ENCODE data around the gene KPNB1.

Gene KPNB1

GRCh38 chr17:47720754-47721533 lies 71.2 kb downstream of the KPNB1 start:
- peak; percentile 22 for TF ChIP-seq CTCF (conservative IDR thresholded peaks at IDR 0.05)
- H3K27ac ChIP-seq = no peak overlapping the region; the same call in 1 of the 2 replicates

- no peak overlapping the region for H3K27ac ChIP-seq
- TF ChIP-seq CTCF (conservative IDR thresholded peaks at IDR 0.05) = no peak
These were observed 72.0 kb downstream of the KPNB1 start for GRCh38 chr17:47721725-47722124.

- no peak for TF ChIP-seq CTCF (conservative IDR thresholded peaks at IDR 0.05)
- H3K27ac ChIP-seq = no peak overlapping the region
These were observed 75.0 kb downstream of the KPNB1 start for GRCh38 chr17:47724705-47725104.

- no peak for TF ChIP-seq CTCF (conservative IDR thresholded peaks at IDR 0.05)
- H3K27ac ChIP-seq = no peak overlapping the region
These were observed 75.9 kb downstream of the KPNB1 start for GRCh38 chr17:47725446-47726111.

GRCh38 chr17:47726796-47727703 lies 77.3 kb downstream of the KPNB1 start:
- H3K27ac ChIP-seq = no peak overlapping the region
- TF ChIP-seq CTCF (conservative IDR thresholded peaks at IDR 0.05) = no peak

GRCh38 chr17:47727704-47728036 lies 78.0 kb downstream of the KPNB1 start:
- no peak overlapping the region for H3K27ac ChIP-seq
- no peak for TF ChIP-seq CTCF (conservative IDR thresholded peaks at IDR 0.05)

All from VCaP (cell line).